Measurements from ENCODE around the gene WDR59.

Gene WDR59

DNA sequence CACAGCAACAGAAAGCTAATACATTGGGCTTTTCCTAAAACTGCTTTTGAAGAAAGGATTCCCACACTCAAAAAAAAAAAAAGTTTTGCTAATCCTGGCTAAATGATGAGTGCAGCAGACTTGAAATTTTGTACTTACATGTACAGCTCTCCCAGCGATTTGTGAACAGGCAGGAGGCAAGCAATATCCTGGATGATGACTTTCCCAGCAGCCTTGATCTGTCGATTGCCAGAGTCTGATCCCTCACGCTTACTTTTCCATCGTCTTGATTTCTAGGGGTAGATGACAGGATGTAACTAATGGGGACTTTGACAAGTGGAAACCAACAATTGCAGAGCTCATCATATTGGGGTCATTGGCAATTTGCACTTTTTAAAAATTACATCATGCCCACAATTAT lies 91.4 kb downstream of the WDR59 start:
- H3K9ac ChIP-seq (ENCODE audit: low read depth in 1 of 2, low read length in 2 of 2): no peak overlapping the region
- no peaks in the 10 kb centered on the region for H3K4me1 ChIP-seq (ENCODE audit: control insufficient read depth in 2 of 2, insufficient read depth in 2 of 2, low read length in 2 of 2)
- peaks cover 30 to 37% of the 10 kb centered on the region in 2 donors for H3K36me3 ChIP-seq (ENCODE audit: control insufficient read depth in 2 of 2, insufficient read depth in 2 of 2, low read length in 2 of 2)
- no peaks in the 10 kb centered on the region for H3K9me3 ChIP-seq (ENCODE audit: control insufficient read depth in 2 of 2, low read length in 2 of 2)
- no peak overlapping the region for H3K27ac ChIP-seq (ENCODE audit: low read depth in 2 of 2, low read length in 2 of 2)
- no peaks in the 10 kb centered on the region for H3K27me3 ChIP-seq (ENCODE audit: control insufficient read depth in 2 of 2, insufficient read depth in 2 of 2, low read length in 2 of 2)
- no peak overlapping the region for H3K4me3 ChIP-seq (ENCODE audit: low read length in 2 of 2)

GRCh38 chr16:74892574-74893461 lies 92.1 kb downstream of the WDR59 start:
- H3K4me3 ChIP-seq (ENCODE audit: low read length in 2 of 2): no peak overlapping the region
- H3K27ac ChIP-seq (ENCODE audit: low read depth in 2 of 2, low read length in 2 of 2): no peak overlapping the region
- peaks cover 33 to 39% of the 10 kb centered on the region in 2 donors for H3K36me3 ChIP-seq (ENCODE audit: control insufficient read depth in 2 of 2, insufficient read depth in 2 of 2, low read length in 2 of 2)
- H3K27me3 ChIP-seq (ENCODE audit: control insufficient read depth in 2 of 2, insufficient read depth in 2 of 2, low read length in 2 of 2): no peaks in the 10 kb centered on the region
- no peak overlapping the region for H3K9ac ChIP-seq (ENCODE audit: low read depth in 1 of 2, low read length in 2 of 2)
- H3K9me3 ChIP-seq (ENCODE audit: control insufficient read depth in 2 of 2, low read length in 2 of 2): no peaks in the 10 kb centered on the region
- H3K4me1 ChIP-seq (ENCODE audit: control insufficient read depth in 2 of 2, insufficient read depth in 2 of 2, low read length in 2 of 2): no peaks in the 10 kb centered on the region

DNA sequence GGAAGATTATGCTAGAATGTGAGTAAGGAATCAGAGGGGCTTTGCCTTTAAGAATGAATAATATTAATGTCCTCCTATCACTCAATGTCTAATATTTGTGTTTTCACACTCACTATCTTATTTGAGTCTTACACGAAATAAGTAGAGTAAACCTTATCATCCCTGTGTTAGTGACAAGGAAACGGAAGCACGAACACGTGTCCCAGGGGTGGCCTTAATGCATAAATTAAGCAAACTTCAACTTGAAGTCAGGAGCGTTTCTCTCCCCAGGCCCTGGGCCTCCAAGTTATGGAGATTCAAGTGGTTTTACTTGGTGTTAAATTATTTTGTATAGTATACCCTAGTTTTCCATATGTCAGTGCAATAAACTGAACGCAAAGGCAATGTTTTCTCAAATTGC lies 96.0 kb downstream of the WDR59 start:
- no peaks in the 10 kb centered on the region for H3K27me3 ChIP-seq (ENCODE audit: control insufficient read depth in 2 of 2, insufficient read depth in 2 of 2, low read length in 2 of 2)
- no peak overlapping the region for H3K27ac ChIP-seq (ENCODE audit: low read depth in 2 of 2, low read length in 2 of 2)
- peaks cover 59 to 64% of the 10 kb centered on the region in 2 donors for H3K36me3 ChIP-seq (ENCODE audit: control insufficient read depth in 2 of 2, insufficient read depth in 2 of 2, low read length in 2 of 2)
- H3K9me3 ChIP-seq (ENCODE audit: control insufficient read depth in 2 of 2, low read length in 2 of 2): no peaks in the 10 kb centered on the region
- H3K4me1 ChIP-seq (ENCODE audit: control insufficient read depth in 2 of 2, insufficient read depth in 2 of 2, low read length in 2 of 2): no peaks in the 10 kb centered on the region
- H3K4me3 ChIP-seq (ENCODE audit: low read length in 2 of 2): no peak overlapping the region
- H3K9ac ChIP-seq (ENCODE audit: low read depth in 1 of 2, low read length in 2 of 2): no peak overlapping the region

DNA sequence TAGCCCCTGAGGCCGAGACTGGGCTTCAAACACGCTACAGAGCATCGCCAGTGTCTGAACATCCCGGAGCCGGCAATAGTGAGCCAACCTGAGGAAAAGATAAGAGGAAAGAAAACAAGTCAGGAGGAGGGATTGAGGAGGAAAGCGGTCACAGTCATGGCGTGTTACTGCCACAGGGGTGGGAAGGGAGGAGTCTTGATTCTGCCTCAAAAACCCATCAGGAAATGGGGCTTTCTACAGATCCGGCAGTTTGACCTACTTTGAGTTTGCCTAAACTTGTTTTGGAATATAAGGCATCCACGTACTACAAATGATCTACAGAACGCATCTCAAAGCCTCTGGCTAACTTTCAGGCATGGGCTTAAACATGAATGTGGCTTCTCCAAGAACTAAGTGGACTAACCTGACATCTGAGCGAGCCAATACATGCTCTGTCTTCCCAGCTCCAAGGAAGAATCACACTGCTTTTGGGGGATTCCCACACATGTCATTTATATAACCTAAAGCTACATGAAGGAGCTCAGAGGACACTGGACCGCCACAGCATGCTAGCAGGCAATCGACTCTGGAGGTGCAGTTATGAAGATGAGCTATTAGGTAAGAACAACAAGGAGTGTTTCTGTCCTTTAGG lies 96.6 kb downstream of the WDR59 start:
- no peak overlapping the region for H3K9ac ChIP-seq (ENCODE audit: low read depth in 1 of 2, low read length in 2 of 2)
- H3K4me3 ChIP-seq (ENCODE audit: low read length in 2 of 2): no peak overlapping the region
- H3K27ac ChIP-seq (ENCODE audit: low read depth in 2 of 2, low read length in 2 of 2): no peak overlapping the region
- no peaks in the 10 kb centered on the region for H3K27me3 ChIP-seq (ENCODE audit: control insufficient read depth in 2 of 2, insufficient read depth in 2 of 2, low read length in 2 of 2)
- H3K36me3 ChIP-seq (ENCODE audit: control insufficient read depth in 2 of 2, insufficient read depth in 2 of 2, low read length in 2 of 2): peaks cover 61 to 64% of the 10 kb centered on the region in 2 donors
- no peaks in the 10 kb centered on the region for H3K9me3 ChIP-seq (ENCODE audit: control insufficient read depth in 2 of 2, low read length in 2 of 2)
- H3K4me1 ChIP-seq (ENCODE audit: control insufficient read depth in 2 of 2, insufficient read depth in 2 of 2, low read length in 2 of 2): no peaks in the 10 kb centered on the region

DNA sequence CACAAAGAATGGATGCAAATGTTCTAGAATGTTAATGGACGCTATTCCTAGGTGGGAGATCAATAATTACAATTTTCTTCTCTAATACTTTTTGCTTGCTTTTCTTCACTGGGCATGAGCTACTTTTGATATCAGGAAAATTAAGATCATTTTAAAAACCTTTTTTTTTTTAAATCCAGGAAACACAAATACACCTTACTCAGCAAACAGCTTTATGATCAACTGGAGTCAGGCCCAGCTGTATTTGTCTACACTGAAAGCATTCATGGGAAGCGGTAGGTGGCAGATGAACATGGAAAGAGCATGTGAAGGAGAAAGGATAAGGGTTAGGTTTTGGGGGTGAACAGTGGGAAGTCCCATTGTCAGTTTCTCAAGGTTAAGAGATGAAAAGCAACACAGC lies 97.8 kb downstream of the WDR59 start:
- Histone ChIP-seq H3K36me3 (ENCODE audit: control insufficient read depth in 2 of 2, insufficient read depth in 2 of 2, low read length in 2 of 2) (peaks cover 51 to 55% of the 10 kb centered on the region in 2 donors), H3K9ac (ENCODE audit: low read depth in 1 of 2, low read length in 2 of 2) (no peak overlapping the region), H3K4me1 (ENCODE audit: control insufficient read depth in 2 of 2, insufficient read depth in 2 of 2, low read length in 2 of 2) (no peaks in the 10 kb centered on the region), H3K9me3 (ENCODE audit: control insufficient read depth in 2 of 2, low read length in 2 of 2) (no peaks in the 10 kb centered on the region), H3K27me3 (ENCODE audit: control insufficient read depth in 2 of 2, insufficient read depth in 2 of 2, low read length in 2 of 2) (no peaks in the 10 kb centered on the region), H3K27ac (ENCODE audit: low read depth in 2 of 2, low read length in 2 of 2) (no peak overlapping the region), H3K4me3 (ENCODE audit: low read length in 2 of 2) (no peak overlapping the region)

- H3K4me3 ChIP-seq (ENCODE audit: low read length in 2 of 2): no peak overlapping the region
- no peaks in the 10 kb centered on the region for H3K4me1 ChIP-seq (ENCODE audit: control insufficient read depth in 2 of 2, insufficient read depth in 2 of 2, low read length in 2 of 2)
- H3K36me3 ChIP-seq (ENCODE audit: control insufficient read depth in 2 of 2, insufficient read depth in 2 of 2, low read length in 2 of 2): peaks cover 23 to 27% of the 10 kb centered on the region in 2 donors
- H3K27me3 ChIP-seq (ENCODE audit: control insufficient read depth in 2 of 2, insufficient read depth in 2 of 2, low read length in 2 of 2): no peaks in the 10 kb centered on the region
- no peaks in the 10 kb centered on the region for H3K9me3 ChIP-seq (ENCODE audit: control insufficient read depth in 2 of 2, low read length in 2 of 2)
- H3K9ac ChIP-seq (ENCODE audit: low read depth in 1 of 2, low read length in 2 of 2): no peak overlapping the region
- H3K27ac ChIP-seq (ENCODE audit: low read depth in 2 of 2, low read length in 2 of 2): no peak overlapping the region
Observed at GRCh38 chr16:74877706-74878105, 107.2 kb downstream of the WDR59 start.

DNA sequence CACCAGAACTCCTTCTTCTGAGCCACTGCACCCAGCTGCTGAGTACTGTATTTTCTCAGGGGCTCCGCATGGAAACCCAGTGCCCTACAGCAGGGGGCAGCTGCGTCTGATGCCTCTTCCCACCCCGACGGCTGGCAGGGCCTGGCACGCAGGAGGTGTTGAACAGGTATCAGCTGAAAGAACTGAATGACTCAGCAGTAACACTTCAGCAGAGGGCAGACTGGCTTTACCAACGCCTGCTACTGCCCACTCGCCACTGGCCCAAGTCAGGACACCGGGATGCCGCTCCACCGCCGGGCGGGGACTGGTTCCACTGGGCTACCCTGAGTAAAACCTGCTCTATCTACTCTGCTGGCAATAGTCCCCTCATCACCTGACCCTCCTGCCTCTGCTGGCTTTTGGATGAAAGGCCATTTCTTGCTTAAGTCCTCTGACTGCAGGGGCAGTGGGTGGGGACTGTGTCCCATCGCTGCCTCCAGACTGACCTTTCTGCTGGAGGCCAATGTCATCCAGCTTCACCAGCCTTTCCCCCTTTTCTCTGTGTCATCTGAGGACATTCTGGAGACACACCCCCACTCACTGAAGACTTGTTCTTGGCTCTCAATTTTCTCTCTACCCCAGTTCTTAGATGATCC lies 109.9 kb downstream of the WDR59 start:
- Histone ChIP-seq H3K4me3 (ENCODE audit: low read length in 2 of 2) (no peak overlapping the region), H3K36me3 (ENCODE audit: control insufficient read depth in 2 of 2, insufficient read depth in 2 of 2, low read length in 2 of 2) (peaks cover 19 to 25% of the 10 kb centered on the region in 2 donors), H3K9ac (ENCODE audit: low read depth in 1 of 2, low read length in 2 of 2) (no peak overlapping the region)

DNA sequence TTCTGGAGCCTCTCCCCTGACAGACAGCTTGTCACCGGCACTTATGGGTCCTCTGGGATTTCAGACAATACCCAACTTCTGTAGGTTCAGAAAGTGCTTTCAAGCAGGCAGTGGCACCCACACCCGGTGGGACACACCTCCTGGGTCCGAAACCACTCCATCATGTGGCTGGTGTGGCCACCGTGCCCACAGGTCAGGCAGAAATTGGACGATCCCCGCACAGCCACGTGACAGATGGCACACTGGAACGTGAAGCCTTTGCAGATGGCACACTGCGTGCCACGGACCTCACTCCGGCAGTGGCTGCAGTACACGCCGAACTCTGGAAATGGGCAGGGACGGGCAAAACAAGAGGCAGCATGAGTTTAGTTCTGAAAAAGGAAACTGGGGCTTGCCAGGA lies 110.8 kb downstream of the WDR59 start:
- Histone ChIP-seq H3K4me1 (ENCODE audit: control insufficient read depth in 2 of 2, insufficient read depth in 2 of 2, low read length in 2 of 2) (no peaks in the 10 kb centered on the region), H3K9ac (ENCODE audit: low read depth in 1 of 2, low read length in 2 of 2) (no peak overlapping the region), H3K9me3 (ENCODE audit: control insufficient read depth in 2 of 2, low read length in 2 of 2) (no peaks in the 10 kb centered on the region), H3K36me3 (ENCODE audit: control insufficient read depth in 2 of 2, insufficient read depth in 2 of 2, low read length in 2 of 2) (peaks cover 19 to 23% of the 10 kb centered on the region in 2 donors), H3K4me3 (ENCODE audit: low read length in 2 of 2) (no peak overlapping the region), H3K27ac (ENCODE audit: low read depth in 2 of 2, low read length in 2 of 2) (no peak overlapping the region), H3K27me3 (ENCODE audit: control insufficient read depth in 2 of 2, insufficient read depth in 2 of 2, low read length in 2 of 2) (no peaks in the 10 kb centered on the region)

More for the DNA sequence above, 109.9 kb downstream of the WDR59 start:
- Histone ChIP-seq H3K27me3 (ENCODE audit: control insufficient read depth in 2 of 2, insufficient read depth in 2 of 2, low read length in 2 of 2) (no peaks in the 10 kb centered on the region), H3K27ac (ENCODE audit: low read depth in 2 of 2, low read length in 2 of 2) (no peak overlapping the region), H3K4me1 (ENCODE audit: control insufficient read depth in 2 of 2, insufficient read depth in 2 of 2, low read length in 2 of 2) (no peaks in the 10 kb centered on the region), H3K9me3 (ENCODE audit: control insufficient read depth in 2 of 2, low read length in 2 of 2) (no peaks in the 10 kb centered on the region)

- no peak overlapping the region for H3K9ac ChIP-seq (ENCODE audit: low read depth in 1 of 2, low read length in 2 of 2)
- H3K4me1 ChIP-seq (ENCODE audit: control insufficient read depth in 2 of 2, insufficient read depth in 2 of 2, low read length in 2 of 2): no peaks in the 10 kb centered on the region
- H3K36me3 ChIP-seq (ENCODE audit: control insufficient read depth in 2 of 2, insufficient read depth in 2 of 2, low read length in 2 of 2): peaks cover 19 to 22% of the 10 kb centered on the region in 2 donors
- H3K4me3 ChIP-seq (ENCODE audit: low read length in 2 of 2): no peak overlapping the region
- H3K9me3 ChIP-seq (ENCODE audit: control insufficient read depth in 2 of 2, low read length in 2 of 2): no peaks in the 10 kb centered on the region
- H3K27me3 ChIP-seq (ENCODE audit: control insufficient read depth in 2 of 2, insufficient read depth in 2 of 2, low read length in 2 of 2): no peaks in the 10 kb centered on the region
- H3K27ac ChIP-seq (ENCODE audit: low read depth in 2 of 2, low read length in 2 of 2): no peak overlapping the region
Observed at GRCh38 chr16:74872302-74872701, 112.6 kb downstream of the WDR59 start.

GRCh38 chr16:74871608-74872007 lies 113.3 kb downstream of the WDR59 start:
- Histone ChIP-seq H3K9ac (ENCODE audit: low read depth in 1 of 2, low read length in 2 of 2) (no peak overlapping the region), H3K4me1 (ENCODE audit: control insufficient read depth in 2 of 2, insufficient read depth in 2 of 2, low read length in 2 of 2) (no peaks in the 10 kb centered on the region), H3K9me3 (ENCODE audit: control insufficient read depth in 2 of 2, low read length in 2 of 2) (no peaks in the 10 kb centered on the region), H3K27ac (ENCODE audit: low read depth in 2 of 2, low read length in 2 of 2) (no peak overlapping the region), H3K4me3 (ENCODE audit: low read length in 2 of 2) (no peak overlapping the region), H3K27me3 (ENCODE audit: control insufficient read depth in 2 of 2, insufficient read depth in 2 of 2, low read length in 2 of 2) (no peaks in the 10 kb centered on the region), H3K36me3 (ENCODE audit: control insufficient read depth in 2 of 2, insufficient read depth in 2 of 2, low read length in 2 of 2) (peaks cover 15 to 21% of the 10 kb centered on the region in 2 donors)

Data from mucosa of rectum (tissue), 2 donors.